Activated naive CD4-positive, alpha-beta T cell treated with anti-CD3 and anti-CD28 coated beads, Interleukin-2, amount 50 U/mL, for 72 hours (primary cell): ENCODE results near the gene TAPBP. TPM values are rescaled to one million over a fixed set of nuclear protein-coding genes. Genes with fewer than 3 reads are reported as not detected.

ENCODE experiments used
- ATAC-seq, 2 donors: fragments of 150-1000 bp; cut with Tn5 transposase; 2 replicates each; pipeline ENCODE4 v1.10.0; 2021; ENCODE audit warnings: mild to moderate bottlenecking in 2 of 2, moderate library complexity in 2 of 2
- DNase-seq, 2 donors: peaks; one replicate each; pipeline ENCODE4 v3.0.0; 2021 to 2022; ENCODE audit warnings: low spot score in 2 of 2
- H3K27ac Mint-ChIP-seq, 2 donors: one replicate each; pipeline ENCODE4 v1.8.0; 2022; ENCODE audit warnings: mild to moderate bottlenecking in 2 of 2, mixed read lengths in 2 of 2
- H3K36me3 Mint-ChIP-seq, 2 donors: one replicate each; pipeline ENCODE4 v1.8.0; 2022; ENCODE audit warnings: mixed read lengths in 2 of 2
- H3K9me3 Mint-ChIP-seq, 2 donors: one replicate each; pipeline ENCODE4 v1.8.0; 2022; ENCODE audit warnings: mixed read lengths in 2 of 2
- total RNA-seq, 2 donors: library from RNA; stranded (reverse); gene quantifications; one replicate each; pipeline ENCODE4 v1.2.3, GENCODE V29; 2022

Gene TAPBP
- total RNA-seq, 2 donors from 2014 or later: 143 to 216 TPM

- H3K9me3 Mint-ChIP-seq: no peaks in the 10 kb centered on the region
- H3K36me3 Mint-ChIP-seq: peaks cover 0 to under 1% of the 10 kb centered on the region in 2 donors
- DNase-seq: no peak
- no peak for ATAC-seq
- H3K27ac Mint-ChIP-seq: no peak overlapping the region
Measured at GRCh38 chr6:33329058-33329457, 15.2 kb upstream of the TAPBP start.

- Mint-ChIP-seq H3K36me3 (peaks cover 38 to 42% of the 10 kb centered on the region in 2 donors), H3K27ac (peak overlapping the region in 1 of 2 donors; percentile 96), H3K9me3 (no peaks in the 10 kb centered on the region)
- no peak for ATAC-seq
- no peak for DNase-seq
Measured at GRCh38 chr6:33324125-33324524, 10.2 kb upstream of the TAPBP start.

- Mint-ChIP-seq H3K36me3 (peaks cover 43% of the 10 kb centered on the region in 2 donors), H3K9me3 (no peaks in the 10 kb centered on the region), H3K27ac (peak overlapping the region; percentile 96 to 98)
- ATAC-seq: no peak
- DNase-seq: no peak
Measured at GRCh38 chr6:33323623-33323948, 9.7 kb upstream of the TAPBP start.

- DNase-seq (no peak), ATAC-seq (no peak)
- peak overlapping the region; percentile 48 to 96 for H3K27ac Mint-ChIP-seq
- peaks cover 43 to 55% of the 10 kb centered on the region in 2 donors for H3K36me3 Mint-ChIP-seq
- no peaks in the 10 kb centered on the region for H3K9me3 Mint-ChIP-seq
Measured at GRCh38 chr6:33321227-33321626, 7.3 kb upstream of the TAPBP start.

- DNase-seq (no peak), ATAC-seq (no peak)
- H3K27ac Mint-ChIP-seq: peak overlapping the region; percentile 85 to 96
- no peaks in the 10 kb centered on the region for H3K9me3 Mint-ChIP-seq
- H3K36me3 Mint-ChIP-seq: peaks cover 43 to 56% of the 10 kb centered on the region in 2 donors
Measured at GRCh38 chr6:33320315-33321181, 6.7 kb upstream of the TAPBP start.

- Mint-ChIP-seq H3K27ac (peak overlapping the region in 1 of 2 donors; percentile 85), H3K36me3 (peaks cover 43 to 56% of the 10 kb centered on the region in 2 donors), H3K9me3 (no peaks in the 10 kb centered on the region)
- no peak for ATAC-seq
- no peak for DNase-seq
Measured at GRCh38 chr6:33319939-33320314, 6.0 kb upstream of the TAPBP start.

- Mint-ChIP-seq H3K9me3 (no peaks in the 10 kb centered on the region), H3K36me3 (peaks cover 41 to 57% of the 10 kb centered on the region in 2 donors), H3K27ac (peak overlapping the region; percentile 88 to 99)
- ATAC-seq (no peak), DNase-seq (no peak)
Measured at GRCh38 chr6:33318426-33319073, 4.7 kb upstream of the TAPBP start.

- peak; percentile 59 to 74 for ATAC-seq
- peak; percentile 91 to 95 for DNase-seq
- H3K36me3 Mint-ChIP-seq: peaks cover 41 to 62% of the 10 kb centered on the region in 2 donors
Measured at GRCh38 chr6:33317669-33318425, 4.0 kb upstream of the TAPBP start, which contains the start of gene ZBTB22. Gene ZBTB22, minus strand, starts transcription at chr6:33317744. Its CDS starts 828 bp downstream, at chr6:33316916.

GRCh38 chr6:33317419-33317668 is 3.5 kb upstream of the TAPBP start:
- no peaks in the 10 kb centered on the region for H3K9me3 Mint-ChIP-seq
- no peak for ATAC-seq
- peak overlapping the region; percentile 74 to 88 for H3K27ac Mint-ChIP-seq
- peaks cover 41 to 62% of the 10 kb centered on the region in 2 donors for H3K36me3 Mint-ChIP-seq
- DNase-seq: peak in 1 of 2 donors; percentile 64

More at GRCh38 chr6:33317669-33318425, 4.0 kb upstream of the TAPBP start, which contains the start of gene ZBTB22:
- H3K27ac Mint-ChIP-seq: peak within 1 kb of the TSS; percentile 98 to 99
- H3K9me3 Mint-ChIP-seq: no peaks in the 10 kb centered on the region

GRCh38 chr6:33316603-33317418 is 2.9 kb upstream of the TAPBP start:
- no peaks in the 10 kb centered on the region for H3K9me3 Mint-ChIP-seq
- H3K36me3 Mint-ChIP-seq: peaks cover 38 to 62% of the 10 kb centered on the region in 2 donors
- H3K27ac Mint-ChIP-seq: peak overlapping the region; percentile 84 to 98
- ATAC-seq (no peak), DNase-seq (no peak)

GRCh38 chr6:33315793-33316602 is 2.1 kb upstream of the TAPBP start:
- Mint-ChIP-seq H3K27ac (peak overlapping the region; percentile 84 to 98), H3K36me3 (peaks cover 34 to 59% of the 10 kb centered on the region in 2 donors), H3K9me3 (no peaks in the 10 kb centered on the region)
- DNase-seq (no peak), ATAC-seq (no peak)

- Mint-ChIP-seq H3K27ac (peak overlapping the region; percentile 98 to 99), H3K9me3 (no peaks in the 10 kb centered on the region), H3K36me3 (peaks cover 26 to 54% of the 10 kb centered on the region in 2 donors)
- ATAC-seq (no peak), DNase-seq (no peak)
Measured at GRCh38 chr6:33314943-33315792, 1.3 kb upstream of the TAPBP start.

GRCh38 chr6:33314515-33314942 is 651 bp upstream of the TAPBP start:
- peak in 1 of 2 donors; percentile 56 for DNase-seq
- H3K9me3 Mint-ChIP-seq: no peaks in the 10 kb centered on the region
- peak; percentile 21 to 59 for ATAC-seq
- H3K36me3 Mint-ChIP-seq: peaks cover 22 to 48% of the 10 kb centered on the region in 2 donors
- H3K27ac Mint-ChIP-seq: peak overlapping the region; percentile 98 to 99

GRCh38 chr6:33313105-33313708 is 671 bp downstream of the TAPBP start:
- H3K9me3 Mint-ChIP-seq: no peaks in the 10 kb centered on the region
- DNase-seq (peak; percentile 51 to 83), ATAC-seq (peak; percentile 5 to 49)
- peaks cover 17 to 36% of the 10 kb centered on the region in 2 donors for H3K36me3 Mint-ChIP-seq
- H3K27ac Mint-ChIP-seq: peak overlapping the region; percentile 98 to 99
